Measurements from ENCODE around the gene ACAP3.

Gene ACAP3

DNA sequence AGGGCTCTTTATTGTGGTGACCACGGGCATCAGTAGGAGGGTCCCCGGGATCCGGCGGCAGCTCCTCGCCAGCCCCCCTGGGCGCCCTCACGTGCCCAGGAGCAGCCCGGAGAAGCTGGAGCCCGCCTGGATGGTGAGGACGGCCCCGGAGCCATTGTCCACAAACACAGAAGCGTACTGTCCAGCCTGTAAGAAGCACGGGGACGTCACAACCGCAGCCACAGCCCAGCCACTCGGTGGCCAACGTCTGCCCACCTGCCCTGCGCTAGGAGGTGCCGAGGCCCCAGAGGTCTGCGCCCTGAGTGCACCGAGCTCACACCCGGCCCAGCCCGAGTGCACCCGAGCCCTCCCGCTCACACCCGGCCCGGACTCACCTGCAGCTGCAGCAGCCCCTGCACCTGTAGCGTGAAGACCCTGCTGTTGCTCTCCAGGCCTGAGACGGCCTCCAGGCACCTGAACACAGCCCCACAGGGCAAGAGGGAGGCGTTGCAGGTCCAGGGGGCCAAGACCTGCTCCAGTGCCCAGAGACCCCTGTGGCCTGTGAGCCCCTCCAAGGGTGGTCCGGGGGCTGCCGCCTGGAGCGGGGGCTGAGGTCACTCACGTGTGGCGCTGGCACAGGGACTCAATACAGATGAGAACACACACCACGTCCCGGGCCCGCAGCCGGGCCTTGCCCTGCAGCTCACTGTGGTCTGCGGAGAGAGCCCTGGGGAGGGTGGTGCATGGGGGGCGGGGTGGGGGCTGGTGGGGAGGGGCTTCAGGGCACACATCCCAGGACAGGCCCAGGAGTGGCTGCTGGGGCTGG, 65.1 kb downstream of the ACAP3 start:
- no peak for DNase-seq

All from right forelimb (tissue), 1 donor.